NCI-H1417 treated with DMSO at 0.1 percent for 48 hours (cell line): ENCODE results near the gene GMCL1.
"Not testable (repeated sequence)": the region's sequence is repeated elsewhere in the genome, so short reads cannot be mapped to it uniquely, and the experiment has no call there.

Experiments
- DNase-seq: peaks from one replicate; lab custom pipeline; 2025; lab: John Stamatoyannopoulos, UW

The GMCL1 gene, protein sequence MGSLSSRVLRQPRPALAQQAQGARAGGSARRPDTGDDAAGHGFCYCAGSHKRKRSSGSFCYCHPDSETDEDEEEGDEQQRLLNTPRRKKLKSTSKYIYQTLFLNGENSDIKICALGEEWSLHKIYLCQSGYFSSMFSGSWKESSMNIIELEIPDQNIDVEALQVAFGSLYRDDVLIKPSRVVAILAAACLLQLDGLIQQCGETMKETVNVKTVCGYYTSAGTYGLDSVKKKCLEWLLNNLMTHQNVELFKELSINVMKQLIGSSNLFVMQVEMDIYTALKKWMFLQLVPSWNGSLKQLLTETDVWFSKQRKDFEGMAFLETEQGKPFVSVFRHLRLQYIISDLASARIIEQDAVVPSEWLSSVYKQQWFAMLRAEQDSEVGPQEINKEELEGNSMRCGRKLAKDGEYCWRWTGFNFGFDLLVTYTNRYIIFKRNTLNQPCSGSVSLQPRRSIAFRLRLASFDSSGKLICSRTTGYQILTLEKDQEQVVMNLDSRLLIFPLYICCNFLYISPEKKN

DNA sequence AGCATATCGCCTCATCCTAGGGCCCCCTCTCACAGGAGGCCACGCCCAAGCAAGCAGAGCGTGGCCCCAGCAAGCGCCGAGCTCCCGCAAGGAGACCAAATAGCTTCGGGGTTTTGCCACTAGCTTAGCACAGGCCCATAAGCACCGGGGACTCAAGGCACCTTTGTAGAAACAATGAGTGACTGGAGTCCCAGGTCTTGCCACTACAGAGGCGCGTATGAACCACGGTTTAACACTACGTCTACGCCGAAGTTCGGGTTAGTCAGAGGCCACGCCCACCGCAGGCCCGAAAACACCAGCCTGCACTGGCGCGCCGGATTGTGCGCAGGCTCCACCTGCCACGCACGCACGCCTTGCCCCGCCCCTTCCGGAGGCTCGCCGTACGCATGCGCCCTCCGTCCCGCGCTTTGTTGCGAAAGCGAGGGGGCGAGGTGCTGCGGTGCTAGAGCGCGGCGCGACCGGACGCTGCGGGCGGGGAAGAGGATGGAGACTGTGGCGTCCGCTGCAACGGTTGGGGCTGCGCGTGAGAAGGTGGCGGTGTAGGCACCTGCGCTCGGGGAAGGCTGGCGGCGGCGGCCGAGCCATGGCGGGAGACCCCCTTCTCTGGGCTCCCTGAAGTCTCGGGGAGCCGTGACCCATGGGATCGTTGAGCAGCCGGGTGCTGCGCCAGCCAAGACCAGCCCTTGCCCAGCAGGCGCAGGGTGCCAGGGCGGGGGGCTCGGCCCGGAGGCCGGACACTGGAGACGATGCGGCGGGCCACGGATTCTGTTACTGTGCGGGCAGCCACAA, at the start of gene GMCL1:
GMCL1 (plus strand) TSS at position 405 of the 789 bp plus-strand sequence; CDS start at position 638, 233 bp downstream.
- peak; percentile 92 for DNase-seq

DNA sequence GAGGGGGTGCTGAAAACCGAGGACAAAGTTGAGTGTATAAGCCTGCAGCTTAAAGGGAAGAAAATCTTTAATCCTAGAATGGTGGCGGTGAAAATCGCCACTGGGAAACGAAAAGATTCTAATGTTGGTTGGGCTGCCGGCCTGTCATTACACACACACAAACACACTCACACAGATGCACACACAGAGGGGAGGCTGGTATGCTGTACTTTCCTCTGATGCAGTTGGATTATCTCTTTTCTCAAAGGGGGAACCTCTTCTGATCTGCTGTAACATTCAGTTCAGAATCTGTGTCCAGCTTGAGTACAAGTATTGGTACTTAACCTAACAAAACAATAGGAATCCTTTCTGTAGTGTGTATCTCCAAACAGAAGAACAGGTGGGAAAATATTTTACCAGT, 48.5 kb upstream of the GMCL1 start:
- DNase-seq = no peak

DNA sequence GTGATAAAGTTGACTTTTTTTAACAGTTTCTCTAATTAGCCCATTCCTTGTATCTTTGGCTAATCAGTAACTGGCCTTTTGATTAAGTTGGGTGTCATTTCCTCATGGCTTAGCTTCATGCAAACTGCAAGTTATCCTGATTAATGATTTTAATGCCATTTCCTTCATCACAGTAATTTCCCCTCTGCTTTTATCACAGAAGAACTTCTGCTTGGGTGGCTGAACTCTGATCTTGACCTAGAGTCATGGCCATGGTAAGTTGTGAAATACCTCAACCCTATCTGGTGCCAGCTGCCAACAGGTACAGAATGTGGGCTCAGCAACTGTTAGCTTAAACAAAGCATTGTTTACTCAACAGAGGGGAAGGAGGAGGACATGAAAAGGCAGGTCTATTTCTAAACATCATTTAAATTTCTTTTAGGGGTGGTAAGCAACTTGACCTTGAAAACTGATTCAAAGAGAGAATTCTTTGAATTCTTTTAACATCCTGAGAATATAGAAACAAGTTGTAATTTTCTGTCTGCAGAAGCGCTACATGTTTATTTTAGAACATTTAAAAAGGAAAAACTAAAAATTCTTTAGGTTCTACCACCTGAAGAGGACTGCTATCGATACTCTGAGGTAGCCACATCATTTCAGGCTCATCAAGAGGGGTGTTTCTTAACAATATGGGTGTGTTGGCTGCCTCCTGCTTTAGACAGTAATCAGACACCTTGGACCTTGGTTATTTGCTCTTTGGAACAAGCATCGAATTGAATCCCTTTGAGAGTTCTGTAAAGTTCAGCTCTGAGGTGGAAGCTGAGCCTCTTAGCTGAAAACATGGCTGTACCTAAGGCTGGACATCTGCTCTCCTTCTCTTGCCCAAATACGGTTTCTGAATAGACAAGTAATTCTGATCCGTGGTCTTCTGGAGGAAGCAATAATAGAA, 47.9 kb upstream of the GMCL1 start:
- peak; percentile 13 for DNase-seq

DNA sequence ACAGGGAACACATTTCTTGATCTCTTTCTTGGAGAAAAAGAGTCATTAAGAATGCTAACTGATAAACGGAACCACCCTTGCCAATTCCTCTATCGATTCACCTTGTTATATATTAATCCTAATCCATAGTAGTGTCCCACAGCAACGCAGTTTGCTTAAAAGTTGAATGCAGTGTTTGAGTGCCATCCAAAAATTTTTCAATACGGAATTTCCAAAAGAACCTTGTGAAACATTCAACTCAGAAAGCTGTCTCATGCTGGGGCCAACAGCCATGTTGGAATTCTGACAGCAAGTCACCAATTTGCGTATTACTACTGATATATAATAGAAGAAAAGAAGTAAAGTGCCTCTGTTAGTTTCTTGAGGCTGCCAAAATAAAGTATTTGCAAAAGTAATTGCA, 45.2 kb upstream of the GMCL1 start:
- no peak for DNase-seq

DNA sequence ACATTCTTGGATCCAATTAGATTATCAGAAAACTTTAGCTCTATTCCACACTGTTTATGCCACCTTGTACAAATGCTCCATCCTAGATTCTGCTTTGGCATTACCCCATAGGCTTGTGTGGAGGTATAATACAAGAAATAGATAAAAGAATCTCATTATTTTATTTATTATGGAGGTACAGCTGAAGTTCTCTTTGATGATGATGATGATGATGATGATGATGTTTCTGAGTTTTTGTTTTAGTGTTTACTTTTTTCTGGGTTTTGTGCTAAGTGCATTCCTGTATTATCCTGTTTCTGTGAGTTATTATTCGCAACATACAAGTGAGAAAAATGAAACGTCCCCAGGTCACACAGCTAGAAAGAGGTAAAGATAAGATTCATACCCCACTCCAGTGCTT, 44.1 kb upstream of the GMCL1 start:
- no peak for DNase-seq

DNA sequence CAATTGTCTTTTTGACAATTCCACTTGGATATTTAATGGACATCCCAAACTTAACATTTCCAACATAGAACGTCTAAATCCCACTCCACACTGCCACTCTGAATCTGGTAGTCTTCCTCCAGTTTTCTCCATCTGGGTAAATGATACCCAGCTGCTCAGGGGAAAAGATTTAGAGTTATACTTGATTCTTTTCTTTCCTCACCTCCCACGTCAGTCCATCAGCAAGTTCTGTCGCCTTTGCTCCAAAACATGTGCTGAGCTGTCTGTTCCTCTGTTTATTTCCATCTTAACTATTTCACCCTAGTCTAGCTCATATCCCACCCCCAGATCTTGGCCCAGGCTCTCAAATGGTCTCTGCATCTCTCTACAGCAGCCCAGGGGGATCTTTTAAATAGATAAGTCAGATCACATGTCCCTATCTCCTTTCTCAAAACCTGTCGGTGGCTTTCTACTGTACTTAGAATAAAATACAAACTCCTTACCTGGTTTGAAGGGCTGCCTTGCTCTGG, 43.4 kb upstream of the GMCL1 start:
- DNase-seq = no peak

GRCh38 chr2:69789175-69789721, 40.2 kb upstream of the GMCL1 start:
- no peak for DNase-seq

DNA sequence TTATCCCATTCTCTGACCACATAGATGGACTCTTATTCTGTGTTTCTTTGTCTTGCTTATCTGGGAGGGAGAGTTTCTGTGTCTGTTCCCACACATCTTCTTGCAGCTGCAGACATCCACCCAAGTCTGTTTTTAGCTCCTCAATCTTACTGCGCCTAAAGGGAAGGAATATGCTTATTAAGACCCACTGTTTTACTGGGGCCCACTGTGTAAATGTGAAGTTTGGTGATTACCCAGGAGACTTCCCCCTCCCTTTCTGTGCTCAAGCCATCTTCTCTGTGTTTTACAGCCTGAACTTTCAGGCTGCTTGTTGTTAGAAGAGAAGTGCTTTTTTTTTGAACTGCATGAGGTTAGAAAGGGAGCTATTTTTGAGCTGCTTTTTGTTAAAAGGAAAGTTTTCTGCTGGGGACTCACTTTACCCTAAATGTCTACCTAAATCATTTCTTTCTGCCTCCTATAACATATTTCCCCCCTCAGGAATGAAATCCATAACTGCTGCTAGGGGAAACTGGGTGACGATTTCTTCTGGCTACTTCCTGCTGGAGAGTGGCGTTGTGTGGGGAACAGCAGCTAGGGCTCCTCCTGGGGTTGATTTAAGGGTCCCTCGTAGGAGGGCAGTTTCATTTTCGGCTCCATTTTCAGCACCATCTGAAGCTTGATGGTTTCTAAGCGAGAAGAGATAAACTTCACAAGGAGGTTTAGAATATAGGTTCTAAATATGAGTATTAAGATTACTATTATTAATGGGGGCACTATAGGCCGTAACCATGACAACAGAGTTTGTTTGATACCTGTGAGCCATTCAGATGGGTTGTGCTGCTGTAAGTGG, 39.5 kb upstream of the GMCL1 start:
- no peak for DNase-seq

GRCh38 chr2:69790601-69790959, 38.9 kb upstream of the GMCL1 start:
- no peak for DNase-seq

- no peak for DNase-seq
Observed at GRCh38 chr2:69791045-69791444, 38.4 kb upstream of the GMCL1 start.

DNA sequence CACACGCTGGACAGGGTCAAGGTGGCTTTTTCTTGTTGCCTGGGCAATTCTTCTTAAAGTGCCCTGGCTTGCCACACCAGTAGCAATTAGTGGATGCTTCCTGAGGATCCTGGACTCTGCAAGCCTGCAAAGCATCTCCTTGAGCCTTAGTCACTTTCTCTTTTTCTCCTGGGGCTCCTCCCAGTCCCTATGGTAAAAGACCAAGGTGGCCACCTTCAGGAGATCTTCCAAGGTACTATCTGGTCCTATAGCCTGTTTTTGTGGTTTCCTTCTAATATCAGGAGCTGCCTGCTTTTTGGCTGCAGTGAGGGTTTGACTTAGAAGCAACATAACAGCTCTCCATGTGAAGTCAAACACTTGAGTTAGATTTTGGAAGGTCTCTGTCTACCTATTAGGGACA, 33.3 kb upstream of the GMCL1 start:
- no peak for DNase-seq

- no peak for DNase-seq
Observed at GRCh38 chr2:69797235-69797634, 32.2 kb upstream of the GMCL1 start.

- DNase-seq = no peak
Observed at GRCh38 chr2:69797836-69798289, 31.6 kb upstream of the GMCL1 start.

- no peak for DNase-seq
Observed at GRCh38 chr2:69798290-69798908, 31.1 kb upstream of the GMCL1 start.

DNA sequence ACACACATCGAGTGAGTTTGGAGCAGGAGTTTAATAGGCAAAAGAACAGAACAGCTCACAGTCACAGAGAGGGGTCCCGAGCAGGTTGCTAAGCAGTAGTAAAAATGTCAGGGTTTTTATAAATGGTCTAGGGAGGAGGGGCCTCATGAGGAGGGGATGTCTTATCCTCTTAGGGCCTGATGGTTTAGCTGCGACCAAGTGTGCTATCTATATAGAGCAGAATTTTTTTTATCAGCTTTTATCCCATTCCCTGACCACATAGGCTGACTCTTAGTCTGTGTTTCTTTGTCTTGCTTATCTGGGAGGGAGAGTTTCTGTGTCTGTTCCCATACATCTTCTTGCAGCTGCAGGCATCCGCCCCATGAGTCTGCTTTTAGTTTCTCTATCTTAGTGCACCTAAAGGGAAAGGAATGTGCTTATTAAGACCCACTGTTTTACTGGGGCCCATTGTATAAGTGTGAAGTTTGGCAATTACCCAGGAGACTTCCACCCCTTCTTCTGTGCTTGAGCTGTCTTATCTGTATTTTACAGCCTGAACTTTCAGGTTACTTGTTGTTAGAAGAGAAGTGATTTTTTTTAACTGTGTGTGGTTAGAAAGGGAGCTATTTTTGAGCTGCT, 30.4 kb upstream of the GMCL1 start:
- no peak for DNase-seq

DNA sequence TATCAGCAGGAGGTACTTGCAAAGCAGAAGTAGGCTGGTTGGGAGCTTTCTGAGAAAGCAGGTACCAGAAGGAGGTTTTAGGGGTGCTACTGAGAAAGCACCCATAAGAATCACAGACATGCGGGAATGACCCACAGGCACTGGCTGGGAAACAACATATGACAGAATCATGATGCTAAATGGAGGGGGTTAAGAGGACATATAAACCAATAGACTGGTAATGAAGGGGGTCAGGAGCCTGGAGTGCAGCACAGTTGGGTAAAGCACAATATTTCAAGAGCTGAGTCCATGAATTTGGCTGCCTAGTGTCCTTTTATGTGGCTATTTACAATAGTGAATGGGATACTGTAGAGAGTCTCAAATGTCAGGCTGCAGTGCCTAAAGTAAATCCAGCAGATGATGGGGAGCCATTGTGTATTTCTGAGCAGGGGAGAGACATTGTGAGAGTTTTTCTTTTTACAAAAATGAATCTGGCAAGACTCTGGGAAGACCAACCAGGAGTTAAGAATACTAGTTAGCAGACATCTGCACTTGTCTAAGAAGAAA, 27.6 kb upstream of the GMCL1 start:
- DNase-seq = no peak

- not testable (repeated sequence) for DNase-seq
Observed at GRCh38 chr2:69802781-69803367, 26.6 kb upstream of the GMCL1 start.

DNA sequence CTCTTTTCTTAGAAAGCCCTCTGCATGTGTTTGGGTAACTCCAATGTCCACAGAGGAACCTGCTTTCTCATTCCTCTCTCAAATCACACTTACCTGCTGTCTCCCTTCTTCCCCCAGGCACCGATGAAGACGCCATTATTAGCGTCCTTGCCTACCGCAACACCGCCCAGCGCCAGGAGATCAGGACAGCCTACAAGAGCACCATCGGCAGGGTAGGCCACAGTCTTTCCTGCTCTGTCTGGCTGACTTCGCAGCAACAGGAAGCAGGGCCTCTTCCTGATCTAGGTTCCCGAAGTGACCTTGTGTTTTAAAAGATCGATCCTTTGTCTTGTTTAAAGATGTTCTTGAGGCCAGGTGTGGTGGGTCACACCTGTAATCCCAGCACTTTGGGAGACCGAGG, 25.0 kb upstream of the GMCL1 start:
- DNase-seq = no peak

- no peak for DNase-seq
Observed at GRCh38 chr2:69805887-69806286, 23.6 kb upstream of the GMCL1 start.
